ENCODE measurements around the gene GFRA4. TPM values are rescaled to one million over a fixed set of nuclear protein-coding genes. Genes with fewer than 3 reads are reported as not detected.

GFRA4 gene
- total RNA-seq, 4 donors from 2014 or later = not detected

DNA sequence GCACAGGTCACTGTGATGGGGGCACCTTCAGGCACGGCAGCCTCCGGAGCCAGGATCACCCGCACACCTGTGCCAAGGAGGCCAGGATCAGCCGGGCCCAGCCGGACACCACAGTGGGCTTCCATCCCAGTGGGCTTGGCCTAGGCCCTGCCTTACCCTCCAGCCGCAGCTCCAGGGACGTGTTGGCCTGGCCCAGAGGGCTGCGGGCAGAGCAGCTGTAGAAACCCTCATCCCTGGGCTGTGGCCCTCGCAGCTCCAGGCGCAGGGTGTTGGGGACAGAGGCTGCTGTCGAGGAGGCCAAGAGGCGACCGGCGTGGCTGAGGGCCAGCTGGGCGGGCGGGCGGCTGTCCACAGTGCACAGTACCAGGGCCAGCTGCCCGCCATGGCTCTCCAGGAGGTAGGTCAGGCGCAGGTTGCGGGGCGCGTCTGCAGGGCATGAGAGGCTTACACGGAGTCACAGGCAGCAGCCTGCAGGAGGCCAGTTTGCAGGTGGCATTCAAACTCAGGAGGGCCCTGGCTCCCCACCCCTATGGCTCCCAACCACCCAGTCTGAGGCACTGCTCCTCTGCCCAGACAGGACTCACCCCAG is 29.6 kb upstream of the GFRA4 start:
- intact Hi-C loops (cut with DNase I) = no loop called here
- Histone ChIP-seq H3K27me3 (no peaks in the 10 kb centered on the region), H3K9me3 (no peaks in the 10 kb centered on the region), H3K27ac (no peak overlapping the region), H3K36me3 (no peaks in the 10 kb centered on the region), H3K4me1 (peaks cover 0 to 2% (median 0%) of the 10 kb centered on the region in 3 donors), H3K4me3 (no peak overlapping the region)
- TF ChIP-seq, protein P1, sequence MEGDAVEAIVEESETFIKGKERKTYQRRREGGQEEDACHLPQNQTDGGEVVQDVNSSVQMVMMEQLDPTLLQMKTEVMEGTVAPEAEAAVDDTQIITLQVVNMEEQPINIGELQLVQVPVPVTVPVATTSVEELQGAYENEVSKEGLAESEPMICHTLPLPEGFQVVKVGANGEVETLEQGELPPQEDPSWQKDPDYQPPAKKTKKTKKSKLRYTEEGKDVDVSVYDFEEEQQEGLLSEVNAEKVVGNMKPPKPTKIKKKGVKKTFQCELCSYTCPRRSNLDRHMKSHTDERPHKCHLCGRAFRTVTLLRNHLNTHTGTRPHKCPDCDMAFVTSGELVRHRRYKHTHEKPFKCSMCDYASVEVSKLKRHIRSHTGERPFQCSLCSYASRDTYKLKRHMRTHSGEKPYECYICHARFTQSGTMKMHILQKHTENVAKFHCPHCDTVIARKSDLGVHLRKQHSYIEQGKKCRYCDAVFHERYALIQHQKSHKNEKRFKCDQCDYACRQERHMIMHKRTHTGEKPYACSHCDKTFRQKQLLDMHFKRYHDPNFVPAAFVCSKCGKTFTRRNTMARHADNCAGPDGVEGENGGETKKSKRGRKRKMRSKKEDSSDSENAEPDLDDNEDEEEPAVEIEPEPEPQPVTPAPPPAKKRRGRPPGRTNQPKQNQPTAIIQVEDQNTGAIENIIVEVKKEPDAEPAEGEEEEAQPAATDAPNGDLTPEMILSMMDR (IDR thresholded peaks at IDR 0.05) = no peak
- no peak for TF ChIP-seq POLR2A (IDR thresholded peaks at IDR 0.05)
- no peak for DNase-seq
- WGBS, 2 donors = no CpG with 5 or more reads among the region's 23 CpGs

DNA sequence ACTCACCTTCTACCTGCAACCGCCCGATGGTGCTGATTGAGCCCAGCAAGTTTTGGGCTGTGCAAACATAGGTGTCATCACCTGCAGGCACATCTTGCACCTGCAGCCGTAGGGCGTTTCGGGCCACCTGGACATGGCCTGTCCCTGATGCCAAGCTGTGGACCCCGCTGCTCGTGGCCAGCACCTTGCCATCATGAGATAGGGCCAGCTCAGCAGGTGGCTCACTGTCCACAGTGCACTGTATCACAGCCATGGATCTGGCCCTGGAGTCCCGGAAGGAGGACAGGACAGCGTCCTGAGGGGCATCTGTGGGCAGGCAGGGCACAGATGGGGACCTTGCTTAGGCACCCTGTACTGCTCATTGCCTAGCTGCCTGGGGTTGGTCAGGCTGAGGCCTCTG is 28.7 kb upstream of the GFRA4 start:
- no peak overlapping the region for H3K4me3 ChIP-seq
- no CpG with 5 or more reads among the region's 9 CpGs for WGBS, 2 donors
- H3K9me3 ChIP-seq = no peaks in the 10 kb centered on the region
- no peak overlapping the region for H3K27ac ChIP-seq
- TF ChIP-seq, protein P1 (IDR thresholded peaks at IDR 0.05) = no peak
- TF ChIP-seq POLR2A (IDR thresholded peaks at IDR 0.05) = no peak
- H3K27me3 ChIP-seq = no peaks in the 10 kb centered on the region
- H3K4me1 ChIP-seq = peaks cover 6 to 11% (median 7%) of the 10 kb centered on the region in 3 donors
- intact Hi-C loops (cut with DNase I) = no loop called here
- DNase-seq = no peak
- H3K36me3 ChIP-seq = no peaks in the 10 kb centered on the region

DNA sequence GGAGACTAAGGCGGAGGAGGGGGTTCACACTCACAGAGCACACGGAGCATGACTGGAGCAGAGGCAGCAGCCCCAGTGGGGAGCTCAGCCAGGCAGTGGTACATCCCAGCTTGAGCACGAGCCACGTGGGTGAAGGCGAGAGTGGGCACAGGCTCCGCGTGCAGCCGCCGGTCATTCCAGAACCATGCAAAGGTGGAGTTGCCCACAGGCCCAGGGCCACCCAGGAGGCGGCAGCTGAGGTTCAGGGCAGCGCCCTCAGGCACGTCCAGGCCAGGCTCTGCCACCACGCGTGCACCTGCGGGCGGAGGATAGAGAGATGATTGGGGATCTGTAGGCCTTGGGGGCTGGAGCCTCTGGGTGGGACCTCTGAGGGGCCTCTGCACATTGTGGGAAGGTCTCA is 28.1 kb upstream of the GFRA4 start:
- no peaks in the 10 kb centered on the region for H3K9me3 ChIP-seq
- no peak for TF ChIP-seq POLR2A (IDR thresholded peaks at IDR 0.05)
- TF ChIP-seq, protein P1 (IDR thresholded peaks at IDR 0.05) = no peak
- no peak overlapping the region for H3K27ac ChIP-seq
- H3K4me3 ChIP-seq = no peak overlapping the region
- DNase-seq = no peak
- intact Hi-C loops (cut with DNase I) = no loop called here
- 75 to 85% methylated on average over 4 to 9 of the region's 16 CpGs for WGBS, 2 donors
- H3K36me3 ChIP-seq = no peaks in the 10 kb centered on the region
- no peaks in the 10 kb centered on the region for H3K27me3 ChIP-seq
- peaks cover 12 to 17% (median 13%) of the 10 kb centered on the region in 3 donors for H3K4me1 ChIP-seq

GRCh38 chr20:3690413-3690812 is 27.2 kb upstream of the GFRA4 start:
- 89 to 93% methylated on average over 2 to 3 of the region's 3 CpGs for WGBS, 2 donors
- Histone ChIP-seq H3K27me3 (no peaks in the 10 kb centered on the region), H3K4me3 (no peak overlapping the region), H3K27ac (no peak overlapping the region), H3K4me1 (peaks cover 13 to 18% (median 14%) of the 10 kb centered on the region in 3 donors), H3K36me3 (no peaks in the 10 kb centered on the region), H3K9me3 (no peaks in the 10 kb centered on the region)
- DNase-seq = no peak
- TF ChIP-seq, protein P1 (IDR thresholded peaks at IDR 0.05) = no peak
- TF ChIP-seq POLR2A (IDR thresholded peaks at IDR 0.05) = no peak
- intact Hi-C loops (cut with DNase I) = no loop called here

DNA sequence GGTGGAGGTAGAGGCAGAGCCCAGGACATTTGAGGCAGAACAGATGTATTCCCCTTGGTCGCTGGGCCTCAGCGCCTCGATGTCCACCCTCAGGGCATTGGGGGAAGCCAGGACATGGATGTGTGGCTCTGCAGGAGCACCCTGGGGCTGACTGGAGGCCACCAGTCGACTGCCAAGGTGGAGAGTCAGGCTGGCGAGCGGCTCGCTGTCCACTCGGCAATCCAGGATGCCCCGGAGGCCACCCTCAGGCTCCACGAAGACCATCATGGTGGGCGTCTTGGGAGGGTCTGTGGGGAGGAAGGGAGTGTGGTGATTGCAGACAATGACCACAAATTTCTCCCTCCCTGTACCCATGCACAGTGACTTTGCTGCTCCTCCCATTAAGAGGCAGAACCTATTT is 26.8 kb upstream of the GFRA4 start:
- 79 to 100% methylated on average over 2 to 8 of the region's 11 CpGs for WGBS, 2 donors
- Histone ChIP-seq H3K4me3 (no peak overlapping the region), H3K27me3 (no peaks in the 10 kb centered on the region), H3K27ac (no peak overlapping the region), H3K4me1 (peaks cover 13 to 18% (median 14%) of the 10 kb centered on the region in 3 donors), H3K9me3 (no peaks in the 10 kb centered on the region), H3K36me3 (no peaks in the 10 kb centered on the region)
- DNase-seq = no peak
- TF ChIP-seq, protein P1 (IDR thresholded peaks at IDR 0.05) = no peak
- no peak for TF ChIP-seq POLR2A (IDR thresholded peaks at IDR 0.05)
- intact Hi-C loops (cut with DNase I) = no loop called here
